Psoas muscle (tissue), 8 donors: ENCODE data around the gene C16orf74. TPM values are rescaled to one million over a fixed set of nuclear protein-coding genes. Genes with fewer than 3 reads are reported as not detected.

ENCODE experiments used
- ATAC-seq, 4 donors: fragments of 200-7000 bp; cut with Tn5 transposase; one replicate each; pipeline ENCODE4 v1.9.1; 2020; ENCODE audit warnings: moderate library complexity in 3 of 4, mild to moderate bottlenecking in 2 of 4
- DNase-seq, 2 donors: peaks; one replicate each; pipeline ENCODE4 v3.0.0-alpha.2; 2020
- H3K27ac ChIP-seq: fragments of 200-600 bp; one replicate; pipeline ENCODE4 v1.8.0; 2022
- H3K27me3 ChIP-seq, 3 donors: fragments of 200-600 bp in 1 of 3; one replicate each; pipeline versions ENCODE4 v1.6.1 to v1.8.0; 2013 to 2022; ENCODE audit warnings: low read length in 2 of 3, mild to moderate bottlenecking in 2 of 3, moderate library complexity in 1 of 3; ENCODE audit not compliant: insufficient read depth in 3 of 3
- H3K36me3 ChIP-seq, 2 donors: fragments of 200-600 bp in 1 of 2; one replicate each; pipeline versions ENCODE4 v1.6.1 to v1.8.0; 2013 to 2022; ENCODE audit warnings: low read depth in 1 of 2, mild to moderate bottlenecking in 1 of 2, moderate library complexity in 1 of 2; ENCODE audit not compliant: insufficient read depth in 1 of 2
- H3K4me1 ChIP-seq: fragments of 200-600 bp; one replicate; pipeline ENCODE4 v1.8.0; 2022
- H3K4me3 ChIP-seq: fragments of 200-600 bp; one replicate; pipeline ENCODE4 v1.8.0; 2022; ENCODE audit warnings: mild to moderate bottlenecking
- H3K9me3 ChIP-seq: fragments of 200-600 bp; one replicate; pipeline ENCODE4 v1.8.0; 2022
- WGBS, 3 donors: extraction: QIAGEN DNeasy Blood & Tissue Kit; methylation state at CpG; one replicate each; pipeline versions ENCODE4 v1.1.6 to v1.1.7; 2013; 5-methylcytosine and 5-hydroxymethylcytosine counted together
- intact Hi-C, 2 donors: fragments of 100-400 bp; cut with DNase I; formaldehyde crosslinking; loops; one replicate each; pipeline versions ENCODE4 v1.11.0 to v1.14.2; 2022
- polyA plus RNA-seq, 3 donors: library from polyadenylated mRNA; stranded (reverse); fragments of 200-250 nt; gene quantifications; one replicate each; pipeline ENCODE4 v1.2.3, GENCODE V29; 2013
- total RNA-seq, 4 donors: library from RNA; stranded (reverse); fragmentation: NEBNext Ultra II Directional in 2 of 4; extraction: Animal tissue kit (Norgen Biotek cat#: 25700) in 2 of 4; gene quantifications; one replicate each; pipeline versions ENCODE4 v1.2.1 to v1.2.4, GENCODE V29; 2021 to 2023
- TF ChIP-seq, protein P1 (sequence below): fragments of 200-600 bp; IDR thresholded peaks from one replicate; pipeline ENCODE4 v1.8.0; 2022; ENCODE audit warnings: antibody characterized with exemption
- donor health status: healthy with polysubstance abuse.
- donor health status: DM: no; HTN: no; CAD: no; lungs with moderate emphysema.
- donor health status: Bipolar disorder and iron deficiency.
- donor health status: healthy.
- donor health status: DM: yes; HTN: yes; CAD: no.
- donor health status: DM: no; HTN: no; CAD: no.
- donor health status: DM: no; HTN: no; CAD: no.
- donor health status: DM: yes; HTN: yes; CAD: no.

C16orf74 gene
- total and polyA plus RNA-seq, 7 donors: 0.13 to 3.8 (median 0.24) TPM; not detected in 2

DNA sequence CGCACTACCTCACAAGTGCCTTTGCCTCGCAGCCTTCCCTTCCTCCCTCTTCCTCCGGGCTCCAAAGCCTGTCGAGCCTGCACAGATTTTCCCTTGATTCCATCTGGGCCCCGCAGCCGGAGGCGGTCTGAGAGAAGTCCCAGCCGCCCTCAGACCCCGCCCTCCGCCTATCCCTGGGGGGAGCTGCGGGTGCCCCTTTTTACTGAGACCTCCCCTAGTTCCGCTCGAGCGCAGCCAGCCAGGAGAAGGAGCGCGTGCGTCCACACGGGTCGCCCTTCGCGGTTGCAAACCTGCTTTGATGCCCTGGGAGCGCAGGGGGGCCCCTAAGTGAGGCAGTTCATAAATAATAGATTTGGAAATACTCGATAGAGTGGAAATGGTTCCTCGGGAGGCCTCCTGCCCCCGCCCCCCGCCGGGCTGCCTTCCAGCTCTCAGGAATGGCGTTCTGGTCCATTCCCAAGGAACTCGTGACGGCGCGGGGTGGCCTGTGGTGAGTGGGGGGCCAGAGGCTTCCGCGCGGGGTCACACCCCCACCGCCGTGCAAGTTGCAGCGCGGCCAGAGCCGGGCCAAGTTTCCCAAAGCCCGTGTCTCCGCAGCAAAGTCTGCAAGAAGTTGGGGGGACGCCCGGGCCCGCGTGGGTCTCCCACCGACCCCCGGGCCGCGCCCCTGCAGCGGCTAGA lies 610 bp downstream of the C16orf74 start:
- TF ChIP-seq, protein P1, sequence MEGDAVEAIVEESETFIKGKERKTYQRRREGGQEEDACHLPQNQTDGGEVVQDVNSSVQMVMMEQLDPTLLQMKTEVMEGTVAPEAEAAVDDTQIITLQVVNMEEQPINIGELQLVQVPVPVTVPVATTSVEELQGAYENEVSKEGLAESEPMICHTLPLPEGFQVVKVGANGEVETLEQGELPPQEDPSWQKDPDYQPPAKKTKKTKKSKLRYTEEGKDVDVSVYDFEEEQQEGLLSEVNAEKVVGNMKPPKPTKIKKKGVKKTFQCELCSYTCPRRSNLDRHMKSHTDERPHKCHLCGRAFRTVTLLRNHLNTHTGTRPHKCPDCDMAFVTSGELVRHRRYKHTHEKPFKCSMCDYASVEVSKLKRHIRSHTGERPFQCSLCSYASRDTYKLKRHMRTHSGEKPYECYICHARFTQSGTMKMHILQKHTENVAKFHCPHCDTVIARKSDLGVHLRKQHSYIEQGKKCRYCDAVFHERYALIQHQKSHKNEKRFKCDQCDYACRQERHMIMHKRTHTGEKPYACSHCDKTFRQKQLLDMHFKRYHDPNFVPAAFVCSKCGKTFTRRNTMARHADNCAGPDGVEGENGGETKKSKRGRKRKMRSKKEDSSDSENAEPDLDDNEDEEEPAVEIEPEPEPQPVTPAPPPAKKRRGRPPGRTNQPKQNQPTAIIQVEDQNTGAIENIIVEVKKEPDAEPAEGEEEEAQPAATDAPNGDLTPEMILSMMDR: no peak
- DNase-seq (no peak), ATAC-seq (peak in 2 of 4 donors; percentile 26 to 27)
- no peak overlapping the region for H3K27ac ChIP-seq
- H3K27me3 ChIP-seq: peaks cover 0 to 31% (median 0%) of the 10 kb centered on the region in 3 donors
- peaks cover 11% of the 10 kb centered on the region for H3K4me1 ChIP-seq
- no peaks in the 10 kb centered on the region for H3K9me3 ChIP-seq
- intact Hi-C loops: no loop called here
- H3K36me3 ChIP-seq: no peaks in the 10 kb centered on the region
- H3K4me3 ChIP-seq: peak overlapping the region; percentile 68
- WGBS, 3 donors: 3 to 5% (median 3%) methylated on average over 48 to 51 of the region's 51 CpGs

DNA sequence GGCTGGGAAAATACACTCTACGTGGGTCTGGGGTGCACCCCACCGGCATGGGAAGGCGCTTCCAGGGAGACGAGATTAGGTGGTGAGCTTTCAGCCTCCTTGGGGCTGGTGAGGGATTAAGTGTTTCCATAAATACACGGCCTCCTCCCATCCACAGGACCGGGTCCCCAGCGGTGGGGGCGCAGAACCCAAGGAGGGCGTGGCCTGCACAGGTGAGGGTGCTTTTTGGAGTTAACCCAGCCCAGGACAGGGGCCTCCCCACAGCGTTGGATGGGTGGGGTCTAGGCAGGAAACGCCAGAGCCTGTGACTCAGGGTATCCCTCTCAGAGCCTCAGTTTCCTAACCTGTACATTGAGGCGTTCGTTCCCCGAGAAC lies 1.1 kb downstream of the C16orf74 start:
- 32 to 33% (median 32%) methylated on average over 10 to 14 of the region's 14 CpGs for WGBS, 3 donors
- ATAC-seq: no peak
- Histone ChIP-seq H3K4me3 (peak overlapping the region; percentile 68), H3K9me3 (no peaks in the 10 kb centered on the region), H3K36me3 (no peaks in the 10 kb centered on the region), H3K27ac (no peak overlapping the region), H3K27me3 (peaks cover 0 to 31% (median 0%) of the 10 kb centered on the region in 3 donors), H3K4me1 (peaks cover 11% of the 10 kb centered on the region)
- intact Hi-C loops: no loop called here
- TF ChIP-seq, protein P1: no peak
- DNase-seq: no peak

DNA sequence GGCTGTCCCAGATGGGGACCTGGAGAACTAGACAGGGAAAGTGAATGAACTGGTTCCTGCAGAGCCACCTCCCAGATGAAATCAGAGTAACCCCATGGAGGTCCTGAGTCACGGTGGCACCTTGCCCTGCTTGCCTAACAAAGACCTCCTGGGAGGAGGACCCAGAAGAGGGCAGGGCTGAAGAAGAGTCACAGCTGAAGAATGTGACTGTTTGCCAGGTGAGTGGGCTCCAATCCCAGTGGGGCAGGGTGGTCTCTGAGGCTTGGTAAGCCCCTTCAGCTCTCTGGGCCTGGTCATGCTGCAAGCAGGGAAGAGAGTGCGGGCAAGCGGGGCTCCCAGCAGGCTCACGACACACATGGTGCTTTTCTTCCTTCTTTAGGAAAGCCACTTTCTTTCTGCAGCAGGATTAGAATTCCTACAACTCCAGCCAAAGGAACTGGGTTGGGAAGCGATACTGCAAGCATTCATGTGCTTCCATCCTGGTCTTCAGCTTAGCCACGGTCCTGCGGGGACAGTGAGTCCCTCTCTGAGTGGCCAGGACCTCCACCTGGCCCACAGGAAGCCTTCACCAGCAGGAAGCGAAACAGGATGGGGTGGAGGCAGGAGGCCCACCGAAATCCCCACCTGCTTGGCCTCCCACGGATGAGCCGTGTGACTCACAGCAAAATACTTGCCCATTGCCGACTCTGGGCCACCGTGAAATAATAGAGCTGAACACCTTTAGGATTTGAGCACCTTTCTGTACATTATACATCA lies 4.3 kb downstream of the C16orf74 start:
- no peaks in the 10 kb centered on the region for H3K9me3 ChIP-seq
- H3K27me3 ChIP-seq: peaks cover 0 to 29% (median 0%) of the 10 kb centered on the region in 3 donors
- no peaks in the 10 kb centered on the region for H3K36me3 ChIP-seq
- 70 to 77% (median 75%) methylated on average over 13 of the region's 13 CpGs for WGBS, 3 donors
- H3K27ac ChIP-seq: no peak overlapping the region
- H3K4me3 ChIP-seq: no peak overlapping the region
- ATAC-seq (peak in 1 of 4 donors; percentile 31), DNase-seq (no peak)
- intact Hi-C loops: no loop called here
- H3K4me1 ChIP-seq: peaks cover 11% of the 10 kb centered on the region
- TF ChIP-seq, protein P1: no peak

DNA sequence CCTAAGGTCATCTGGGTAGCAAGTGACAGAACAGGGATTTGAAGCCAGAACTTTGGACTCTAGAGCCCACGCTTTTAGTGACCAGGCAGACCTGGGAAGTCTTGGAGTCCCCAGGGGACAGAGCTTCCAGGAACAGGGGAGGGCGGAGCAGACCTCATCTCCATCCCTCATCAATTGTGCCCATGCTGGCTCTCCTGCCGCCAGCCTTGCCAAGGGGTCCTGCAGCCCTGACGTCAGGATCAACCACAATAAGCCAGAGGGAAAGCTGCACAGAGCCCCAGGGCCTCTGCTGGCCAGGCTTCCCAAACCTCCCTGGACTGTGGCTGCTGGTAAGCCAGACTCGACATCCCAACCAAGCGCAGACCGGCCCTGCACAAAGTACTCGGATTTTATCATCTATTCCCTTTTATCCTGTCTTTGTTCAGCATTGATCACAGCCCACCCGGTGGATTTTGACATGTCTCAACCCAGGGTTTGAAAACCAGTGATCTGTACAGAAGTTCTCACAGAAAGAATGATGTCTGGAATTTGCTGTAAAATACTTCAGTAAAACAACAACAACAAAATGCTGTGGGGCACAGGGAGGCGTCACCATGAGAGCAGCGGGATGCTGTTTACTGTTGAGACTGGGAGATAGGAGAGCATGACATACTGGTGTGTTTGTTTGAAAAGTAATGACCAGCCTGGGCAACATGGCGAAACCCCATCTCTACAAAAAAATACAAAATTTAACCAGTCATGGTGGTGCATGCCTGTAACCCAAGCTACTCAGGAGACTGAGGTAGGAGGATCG lies 11.8 kb downstream of the C16orf74 start:
- TF ChIP-seq, protein P1: no peak
- Histone ChIP-seq H3K27ac (no peak overlapping the region), H3K9me3 (no peaks in the 10 kb centered on the region), H3K27me3 (no peaks in the 10 kb centered on the region), H3K36me3 (no peaks in the 10 kb centered on the region), H3K4me3 (no peak overlapping the region), H3K4me1 (no peaks in the 10 kb centered on the region)
- DNase-seq: no peak
- intact Hi-C loops: no loop called here
- no peak for ATAC-seq
- 62 to 65% (median 64%) methylated on average over 13 of the region's 13 CpGs for WGBS, 3 donors
